Panc1 (cell line): ENCODE data around the gene PRELID3B. TPM values are rescaled to one million over a fixed set of nuclear protein-coding genes. Genes with fewer than 3 reads are reported as not detected.

Source experiments
- ATAC-seq: fragments of 200-7000 bp; cut with Tn5 transposase; 2 replicates; pipeline ENCODE4 v1.9.1; 2020; ENCODE audit warnings: mild to moderate bottlenecking, moderate library complexity
- BruUV-seq: library from RNA; stranded (reverse); fragments of 400-500 nt; replicated peaks from 2 replicates; lab custom pipeline; 2021; lab: Mats Ljungman, UMichigan
- CTCF ChIA-PET: fragments of 300-600 bp; sonication (Branson Sonifier 250); formaldehyde crosslinking; loops from one replicate; lab custom pipeline; 2022; ENCODE audit warnings: antibody characterized with exemption; lab: Charles Lee
- POLR2A ChIA-PET: fragments of 300-600 bp; sonication (Branson Sonifier 250); formaldehyde crosslinking; loops from one replicate; lab custom pipeline; 2022; ENCODE audit warnings: antibody characterized with exemption; lab: Charles Lee
- DNase-seq: peaks from one replicate; pipeline ENCODE4 v3.0.0-alpha.2; 2010; ENCODE audit warnings: low read depth, low spot score
- H3K27ac ChIP-seq: 2 replicates; pipeline ENCODE4 v1.5.1; 2011; ENCODE audit warnings: mild to moderate bottlenecking, low read length, inconsistent platforms
- H3K27me3 ChIP-seq: fragments of 200-500 bp; sonication (Bioruptor generic); 2 replicates; pipeline ENCODE4 v1.6.0; 2014; ENCODE audit warnings: low read length, inconsistent platforms; ENCODE audit not compliant: control insufficient read depth, insufficient read depth
- H3K36me3 ChIP-seq: fragments of 200-500 bp; sonication (Bioruptor generic); 2 replicates; pipeline ENCODE4 v1.5.1; 2014; ENCODE audit warnings: inconsistent platforms, mild to moderate bottlenecking, low read length, moderate library complexity; ENCODE audit not compliant: control insufficient read depth, insufficient read depth
- H3K4me1 ChIP-seq: 2 replicates; pipeline ENCODE4 v1.5.1; 2011; ENCODE audit warnings: inconsistent platforms, mild to moderate bottlenecking, low read length, moderate library complexity; ENCODE audit not compliant: control insufficient read depth, insufficient read depth
- H3K4me3 ChIP-seq, 2 experiments: 2 replicates each; pipeline ENCODE4 v1.5.1; 2011 to 2012; ENCODE audit warnings: low read depth in 2 of 2, low read length in 2 of 2, mild to moderate bottlenecking in 2 of 2, inconsistent platforms in 1 of 2, moderate library complexity in 1 of 2
- H3K9me3 ChIP-seq: fragments of 200-500 bp; sonication (Bioruptor generic); 2 replicates; pipeline ENCODE4 v1.5.1; 2014; ENCODE audit warnings: low read depth, mild to moderate bottlenecking, inconsistent platforms, low read length, moderate library complexity; ENCODE audit not compliant: control insufficient read depth, insufficient read depth
- POLR2AphosphoS5 ChIP-seq: IDR thresholded peaks from 2 replicates; pipeline ENCODE4 v1.6.1; 2012; ENCODE audit warnings: mild to moderate bottlenecking, low read depth, low read length, moderate library complexity
- SIN3A ChIP-seq: IDR thresholded peaks from 2 replicates; pipeline ENCODE4 v1.6.1; 2012; ENCODE audit warnings: low read depth, mild to moderate bottlenecking, low read length, moderate library complexity, borderline replicate concordance; ENCODE audit not compliant: insufficient read depth
- TCF7L2 ChIP-seq: IDR thresholded peaks from 2 replicates; pipeline ENCODE4 v1.6.1; 2011; ENCODE audit warnings: mild to moderate bottlenecking, low read depth, low read length, inconsistent platforms
- in situ Hi-C: cut with HindIII; loops from 2 replicates; pipeline ENCODE4 v1.10.0; 2016; ENCODE audit warnings: low sequenced_read_pairs, low pct_unique_long_range_greater_than_20kb
- intact Hi-C: fragments of 100-400 bp; cut with micrococcal nuclease; formaldehyde crosslinking; loops from one replicate; pipeline ENCODE4 v1.10.0; 2022; ENCODE audit not compliant: unreplicated experiment
- total RNA-seq: library from RNA; stranded (reverse); gene quantifications from one replicate; pipeline ENCODE4 v1.2.1, GENCODE V29; 2021; ENCODE audit not compliant: unreplicated experiment
- TF ChIP-seq, protein P1 (sequence below): fragments of 450-650 bp; IDR thresholded peaks from 2 replicates; pipeline ENCODE4 v1.5.1; 2017; ENCODE audit warnings: mild to moderate bottlenecking
- TF ChIP-seq, protein P2 (sequence below), 2 experiments: IDR thresholded peaks; 2 replicates each; pipeline ENCODE4 v1.6.1; 2011 to 2012; ENCODE audit warnings: low read depth in 2 of 2, control low read depth in 1 of 2, low read length in 1 of 2, mild to moderate bottlenecking in 1 of 2, moderate library complexity in 1 of 2; ENCODE audit not compliant: insufficient read depth in 1 of 2

The PRELID3B gene
- total RNA-seq, 1 experiment from 2014 or later, result 131 TPM

GRCh38 chr20:59033616-59034165, 8.9 kb downstream of the PRELID3B start:
- in situ Hi-C loops, result no loop called here

GRCh38 chr20:59033093-59033492, 9.5 kb downstream of the PRELID3B start:
- H3K27me3 ChIP-seq, result no peaks in the 10 kb centered on the region
- in situ Hi-C loops, result no loop called here
- TF ChIP-seq SIN3A (no peak), TCF7L2 (no peak), POLR2AphosphoS5 (no peak)
- TF ChIP-seq, protein P1, sequence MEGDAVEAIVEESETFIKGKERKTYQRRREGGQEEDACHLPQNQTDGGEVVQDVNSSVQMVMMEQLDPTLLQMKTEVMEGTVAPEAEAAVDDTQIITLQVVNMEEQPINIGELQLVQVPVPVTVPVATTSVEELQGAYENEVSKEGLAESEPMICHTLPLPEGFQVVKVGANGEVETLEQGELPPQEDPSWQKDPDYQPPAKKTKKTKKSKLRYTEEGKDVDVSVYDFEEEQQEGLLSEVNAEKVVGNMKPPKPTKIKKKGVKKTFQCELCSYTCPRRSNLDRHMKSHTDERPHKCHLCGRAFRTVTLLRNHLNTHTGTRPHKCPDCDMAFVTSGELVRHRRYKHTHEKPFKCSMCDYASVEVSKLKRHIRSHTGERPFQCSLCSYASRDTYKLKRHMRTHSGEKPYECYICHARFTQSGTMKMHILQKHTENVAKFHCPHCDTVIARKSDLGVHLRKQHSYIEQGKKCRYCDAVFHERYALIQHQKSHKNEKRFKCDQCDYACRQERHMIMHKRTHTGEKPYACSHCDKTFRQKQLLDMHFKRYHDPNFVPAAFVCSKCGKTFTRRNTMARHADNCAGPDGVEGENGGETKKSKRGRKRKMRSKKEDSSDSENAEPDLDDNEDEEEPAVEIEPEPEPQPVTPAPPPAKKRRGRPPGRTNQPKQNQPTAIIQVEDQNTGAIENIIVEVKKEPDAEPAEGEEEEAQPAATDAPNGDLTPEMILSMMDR, result no peak
- TF ChIP-seq, protein P2, sequence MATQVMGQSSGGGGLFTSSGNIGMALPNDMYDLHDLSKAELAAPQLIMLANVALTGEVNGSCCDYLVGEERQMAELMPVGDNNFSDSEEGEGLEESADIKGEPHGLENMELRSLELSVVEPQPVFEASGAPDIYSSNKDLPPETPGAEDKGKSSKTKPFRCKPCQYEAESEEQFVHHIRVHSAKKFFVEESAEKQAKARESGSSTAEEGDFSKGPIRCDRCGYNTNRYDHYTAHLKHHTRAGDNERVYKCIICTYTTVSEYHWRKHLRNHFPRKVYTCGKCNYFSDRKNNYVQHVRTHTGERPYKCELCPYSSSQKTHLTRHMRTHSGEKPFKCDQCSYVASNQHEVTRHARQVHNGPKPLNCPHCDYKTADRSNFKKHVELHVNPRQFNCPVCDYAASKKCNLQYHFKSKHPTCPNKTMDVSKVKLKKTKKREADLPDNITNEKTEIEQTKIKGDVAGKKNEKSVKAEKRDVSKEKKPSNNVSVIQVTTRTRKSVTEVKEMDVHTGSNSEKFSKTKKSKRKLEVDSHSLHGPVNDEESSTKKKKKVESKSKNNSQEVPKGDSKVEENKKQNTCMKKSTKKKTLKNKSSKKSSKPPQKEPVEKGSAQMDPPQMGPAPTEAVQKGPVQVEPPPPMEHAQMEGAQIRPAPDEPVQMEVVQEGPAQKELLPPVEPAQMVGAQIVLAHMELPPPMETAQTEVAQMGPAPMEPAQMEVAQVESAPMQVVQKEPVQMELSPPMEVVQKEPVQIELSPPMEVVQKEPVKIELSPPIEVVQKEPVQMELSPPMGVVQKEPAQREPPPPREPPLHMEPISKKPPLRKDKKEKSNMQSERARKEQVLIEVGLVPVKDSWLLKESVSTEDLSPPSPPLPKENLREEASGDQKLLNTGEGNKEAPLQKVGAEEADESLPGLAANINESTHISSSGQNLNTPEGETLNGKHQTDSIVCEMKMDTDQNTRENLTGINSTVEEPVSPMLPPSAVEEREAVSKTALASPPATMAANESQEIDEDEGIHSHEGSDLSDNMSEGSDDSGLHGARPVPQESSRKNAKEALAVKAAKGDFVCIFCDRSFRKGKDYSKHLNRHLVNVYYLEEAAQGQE (IDR thresholded peaks at IDR 0.05; ENCODE audit: insufficient read depth in 1 of 2, low read depth in 2 of 2, low read length in 1 of 2), result no peak
- BruUV-seq, result no TSS peak
- H3K4me3 ChIP-seq, result peak overlapping the region; percentile 91 to 93
- ChIA-PET POLR2A (no interaction called here), CTCF (no interaction called here)
- no peaks in the 10 kb centered on the region for H3K9me3 ChIP-seq
- no peak for ATAC-seq
- DNase-seq, result no peak
- H3K27ac ChIP-seq, result peak overlapping the region; percentile 90
- intact Hi-C loops, result no loop called here
- peaks cover 69% of the 10 kb centered on the region for H3K36me3 ChIP-seq
- peaks cover 40% of the 10 kb centered on the region for H3K4me1 ChIP-seq

More at GRCh38 chr20:59033616-59034165, 8.9 kb downstream of the PRELID3B start:
- Histone ChIP-seq H3K27me3 (no peaks in the 10 kb centered on the region), H3K4me3 (no peak overlapping the region), H3K36me3 (peaks cover 65% of the 10 kb centered on the region), H3K9me3 (no peaks in the 10 kb centered on the region), H3K27ac (peak overlapping the region; percentile 44; the same call in 1 of the 2 replicates), H3K4me1 (peaks cover 36% of the 10 kb centered on the region)
- ATAC-seq (no peak), DNase-seq (no peak)
- CTCF ChIA-PET, result no interaction called here
- intact Hi-C loops, result no loop called here
- TF ChIP-seq POLR2AphosphoS5, result no peak
- TF ChIP-seq, protein P2 (IDR thresholded peaks at IDR 0.05; ENCODE audit: insufficient read depth in 1 of 2, low read depth in 2 of 2, low read length in 1 of 2), result no peak
- no TSS peak for BruUV-seq
- POLR2A ChIA-PET, result no interaction called here
